Measurements from ENCODE around the gene RALGPS1.

GRCh38 chr9:127129718-127130085 lies 215.1 kb downstream of the RALGPS1 start:
- no peak for TF ChIP-seq CTCF (IDR thresholded peaks at IDR 0.05; ENCODE audit: low read length)
- no peak for TF ChIP-seq EZH2 (optimal IDR thresholded peaks at IDR 0.05; ENCODE audit: low read depth, low read length)
- no peak for TF ChIP-seq EZH2phosphoT487 (IDR thresholded peaks at IDR 0.05; ENCODE audit: low read length)
